RCC 7860 (cell line): ENCODE results near the gene C9orf85.
A peak's percentile ranks its signal among the peaks of the same experiment; 100 is the strongest.
"Not testable (repeated sequence)": the region's sequence is repeated elsewhere in the genome, so short reads cannot be mapped to it uniquely, and the experiment has no call there.

ENCODE experiments used
- DNase-seq: peaks from one replicate; pipeline ENCODE4 v3.0.0-alpha.2; 2015; ENCODE audit warnings: low spot score
- FAIRE-seq: peaks from 2 replicates; lab custom pipeline; 2012; peaks lifted over from hg19 to GRCh38; lab: Jason Lieb, UNC

C9orf85 gene

DNA sequence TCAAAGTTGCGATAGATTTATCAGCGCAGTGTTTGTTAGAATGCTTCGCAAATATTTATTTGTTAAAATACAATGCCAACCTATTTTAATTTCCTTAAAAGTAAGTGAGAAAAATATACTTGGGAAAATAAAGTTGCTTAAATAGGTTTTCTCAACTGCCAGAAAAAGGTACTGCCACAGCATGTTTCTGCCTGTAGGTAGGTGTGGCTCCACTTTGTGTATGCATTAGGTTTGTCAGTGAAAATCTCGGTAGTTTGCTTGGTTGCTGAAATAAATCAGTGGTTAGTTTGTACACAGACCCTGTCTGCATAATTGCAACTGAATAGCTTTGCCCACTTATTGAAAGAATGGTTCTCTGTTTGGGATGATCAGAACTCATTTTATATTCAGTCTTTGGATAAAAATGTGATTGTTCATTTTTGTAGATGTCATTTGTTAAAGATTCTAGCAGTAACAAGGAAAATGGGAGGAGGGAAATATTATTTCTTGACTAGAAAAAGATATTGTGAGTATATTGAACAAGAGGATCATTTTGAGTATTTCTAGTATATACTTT is 25.7 kb downstream of the C9orf85 start:
- FAIRE-seq, result no peak

GRCh38 chr9:71937898-71938297 is 26.5 kb downstream of the C9orf85 start:
- peak; percentile 31 for FAIRE-seq

More for the DNA sequence above, 25.7 kb downstream of the C9orf85 start:
- no peak for DNase-seq

DNA sequence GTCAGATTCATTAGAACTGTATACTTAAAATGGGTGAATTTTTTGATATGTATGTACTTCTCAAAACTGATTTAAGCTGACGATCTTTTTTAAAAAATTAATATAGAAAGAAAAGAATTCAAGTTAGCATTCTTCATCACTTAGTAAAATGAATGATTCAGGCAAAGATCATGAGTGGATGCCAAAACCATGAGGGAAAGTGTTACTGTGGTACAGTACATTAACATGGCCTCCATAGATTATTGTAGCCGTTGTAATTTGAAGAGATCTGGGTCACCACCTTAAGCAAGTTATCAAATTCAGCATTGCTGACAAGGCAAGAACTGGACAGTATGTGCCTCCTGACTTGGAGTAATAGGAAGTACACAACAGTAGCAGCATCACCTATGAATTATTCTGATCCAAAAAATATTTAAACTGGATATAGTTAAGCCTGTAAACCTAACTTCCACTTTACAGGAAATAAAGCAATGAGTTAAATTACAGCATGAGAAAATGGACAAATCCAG is 29.7 kb downstream of the C9orf85 start:
- FAIRE-seq, result peak; percentile 23

More at GRCh38 chr9:71937898-71938297, 26.5 kb downstream of the C9orf85 start:
- DNase-seq, result no peak

GRCh38 chr9:71941998-71942567 is 30.6 kb downstream of the C9orf85 start:
- FAIRE-seq (no peak), DNase-seq (no peak)

More for the DNA sequence above, 29.7 kb downstream of the C9orf85 start:
- no peak for DNase-seq

DNA sequence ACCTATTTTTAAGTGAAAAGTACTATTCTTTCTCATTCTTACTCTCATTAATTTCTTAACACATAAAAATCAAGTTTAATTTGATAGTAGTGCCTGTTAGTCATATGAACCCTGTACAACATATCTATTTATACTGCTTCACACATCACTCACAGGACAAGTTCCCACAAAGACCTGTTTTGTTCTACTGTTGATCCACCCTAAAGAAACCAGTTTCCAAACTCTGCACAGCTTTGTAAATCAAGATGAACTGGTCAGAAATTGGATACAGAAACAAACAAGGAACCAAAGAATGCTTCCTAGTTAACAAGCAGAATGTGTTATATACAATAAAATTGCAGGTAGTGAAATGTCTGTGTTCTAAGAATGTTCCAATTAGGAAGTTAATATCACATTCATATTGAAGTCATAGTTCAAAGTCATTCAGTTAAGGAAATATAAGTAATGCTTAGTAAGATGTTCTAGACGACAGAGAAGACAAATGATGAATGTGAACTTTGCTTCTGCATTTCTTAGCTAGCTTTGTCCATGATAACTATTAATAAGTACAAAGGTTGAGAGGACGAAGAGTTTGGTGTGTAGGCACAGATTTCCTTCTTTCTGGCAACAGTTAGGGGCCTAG is 33.4 kb downstream of the C9orf85 start:
- DNase-seq (no peak), FAIRE-seq (no peak)

DNA sequence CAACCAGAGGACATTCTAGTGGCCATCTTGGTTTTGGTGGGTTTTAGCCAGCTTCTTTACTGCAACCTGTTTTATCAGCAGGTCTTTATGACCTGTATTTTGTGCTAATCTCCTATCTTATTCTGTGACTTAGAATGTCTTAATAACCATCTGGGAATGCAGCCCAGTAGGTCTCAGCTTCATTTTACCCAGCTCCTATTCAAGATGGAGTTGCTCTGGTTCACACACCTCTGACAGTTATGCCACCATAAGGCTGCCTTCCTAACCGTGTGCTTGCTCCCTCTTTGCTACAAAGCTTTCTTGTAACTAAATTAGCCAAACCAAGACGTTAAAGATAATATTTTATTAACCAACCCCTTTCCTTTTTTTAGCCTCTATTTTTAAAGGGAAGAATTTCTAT is 43.2 kb downstream of the C9orf85 start:
- DNase-seq, FAIRE-seq: not testable (repeated sequence)

GRCh38 chr9:71955300-71955915 is 44.0 kb downstream of the C9orf85 start:
- DNase-seq (no peak), FAIRE-seq (no peak)

GRCh38 chr9:71962328-71962727 is 50.9 kb downstream of the C9orf85 start:
- FAIRE-seq (no peak), DNase-seq (no peak)

DNA sequence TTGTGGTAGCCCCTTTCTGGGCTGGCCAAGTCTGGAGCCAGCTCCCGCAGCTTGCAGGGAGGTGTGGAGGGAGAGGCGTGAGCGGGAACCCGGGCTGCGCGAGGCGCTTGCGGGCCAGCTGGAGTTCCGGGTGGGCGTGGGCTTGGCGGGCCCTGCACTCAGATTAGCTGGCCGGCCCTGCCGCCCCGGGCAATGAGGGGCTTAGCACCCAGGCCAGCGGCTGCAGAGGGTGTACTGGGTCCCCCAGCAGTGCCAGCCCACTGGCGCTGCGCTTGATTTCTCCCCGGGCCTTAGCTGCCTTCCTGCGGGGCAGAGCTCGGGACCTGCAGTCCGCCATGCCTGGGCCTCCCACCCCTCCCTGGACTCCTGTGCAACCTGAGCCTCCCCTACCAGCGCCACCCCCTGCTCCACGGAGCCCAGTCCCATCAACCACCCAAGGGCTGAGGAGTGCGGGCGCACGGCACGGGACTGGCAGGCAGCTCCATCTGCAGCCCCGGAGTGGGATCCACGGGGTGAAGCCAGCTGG is 52.1 kb downstream of the C9orf85 start:
- DNase-seq, FAIRE-seq: not testable (repeated sequence)

DNA sequence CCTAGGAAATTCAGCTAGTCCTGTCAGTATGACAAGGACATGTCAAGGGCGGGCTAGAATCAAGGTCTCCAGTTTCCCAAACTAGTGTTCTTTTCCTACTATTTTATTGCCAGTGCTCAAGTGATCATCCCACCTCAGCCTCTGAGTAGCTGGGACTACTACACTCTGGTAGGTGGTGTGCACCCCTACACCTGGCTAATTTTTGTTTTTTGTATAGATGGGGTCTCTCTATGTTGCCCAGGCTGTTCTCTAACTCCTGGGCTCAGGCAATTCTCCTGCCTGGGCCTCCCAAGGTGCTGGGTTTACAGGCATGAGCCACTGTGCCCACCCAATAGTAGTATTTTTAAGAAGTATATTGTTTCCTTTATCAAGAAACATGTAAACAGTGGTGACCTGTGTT is 54.0 kb downstream of the C9orf85 start:
- FAIRE-seq (no peak), DNase-seq (no peak)

DNA sequence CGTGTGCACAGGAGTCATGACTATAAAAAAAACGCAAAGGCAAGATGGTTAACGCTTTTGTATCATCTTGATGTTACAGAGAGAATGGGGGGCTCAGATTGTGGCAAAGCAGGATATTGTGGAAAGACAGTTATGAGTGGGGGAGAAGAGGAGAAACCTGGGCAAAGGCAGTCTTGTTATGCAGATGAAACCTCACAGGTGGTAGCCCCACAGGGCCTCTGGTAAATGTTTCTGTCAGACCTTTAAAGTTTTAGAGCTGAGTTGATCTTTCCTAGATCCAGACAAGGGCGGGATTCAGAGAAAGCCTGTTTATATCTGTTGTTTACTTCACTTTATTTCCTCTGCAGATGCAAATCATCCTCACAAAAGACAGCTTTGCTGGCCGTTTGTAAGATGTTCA is 55.2 kb downstream of the C9orf85 start:
- FAIRE-seq (no peak), DNase-seq (no peak)

DNA sequence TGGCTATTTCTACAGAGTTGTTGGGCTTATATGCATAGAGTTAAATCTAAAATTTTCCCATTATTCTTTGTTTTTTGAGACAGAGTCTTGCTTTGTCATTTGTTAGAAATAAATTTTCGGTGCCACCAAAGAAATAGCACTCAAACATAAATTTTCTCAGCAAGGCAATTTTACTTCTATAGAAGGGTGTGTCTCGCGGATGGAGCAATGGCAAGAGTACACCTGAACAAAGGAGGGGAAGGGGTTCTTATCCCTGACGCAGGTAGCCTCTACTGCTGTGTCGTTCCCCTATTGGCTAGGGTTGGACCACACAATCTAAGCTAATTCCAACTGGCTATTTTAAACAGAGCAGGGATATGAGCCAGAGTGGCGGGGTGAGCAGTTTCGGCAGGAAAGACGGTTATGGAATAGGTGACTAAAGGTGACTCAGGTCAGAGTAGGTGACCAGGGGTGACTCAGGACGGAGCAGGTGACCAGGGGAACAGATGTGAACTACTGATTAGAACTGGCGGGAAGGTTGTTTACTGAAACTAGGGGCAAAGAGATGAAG is 57.2 kb downstream of the C9orf85 start:
- no peak for FAIRE-seq

DNA sequence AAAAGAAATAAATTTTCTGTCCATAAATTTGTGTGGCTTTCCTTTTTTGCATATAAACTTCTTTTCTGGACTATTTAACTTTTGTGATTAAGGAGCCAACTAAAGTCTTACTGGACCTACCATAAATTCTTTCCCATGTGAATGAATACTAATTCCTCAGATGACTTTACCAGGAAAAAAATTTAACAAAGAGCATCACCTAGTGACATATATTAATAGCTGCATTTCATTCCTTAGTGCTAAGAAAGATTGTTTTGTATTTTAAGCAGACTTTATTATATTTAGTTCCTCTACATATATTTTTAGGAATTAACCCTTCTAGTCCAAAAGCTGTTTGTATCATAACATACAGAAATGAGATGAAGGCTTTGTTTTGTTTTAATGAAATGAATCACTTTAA is 64.4 kb downstream of the C9orf85 start:
- FAIRE-seq (no peak), DNase-seq (no peak)

More for the DNA sequence above, 57.2 kb downstream of the C9orf85 start:
- DNase-seq, result no peak

DNA sequence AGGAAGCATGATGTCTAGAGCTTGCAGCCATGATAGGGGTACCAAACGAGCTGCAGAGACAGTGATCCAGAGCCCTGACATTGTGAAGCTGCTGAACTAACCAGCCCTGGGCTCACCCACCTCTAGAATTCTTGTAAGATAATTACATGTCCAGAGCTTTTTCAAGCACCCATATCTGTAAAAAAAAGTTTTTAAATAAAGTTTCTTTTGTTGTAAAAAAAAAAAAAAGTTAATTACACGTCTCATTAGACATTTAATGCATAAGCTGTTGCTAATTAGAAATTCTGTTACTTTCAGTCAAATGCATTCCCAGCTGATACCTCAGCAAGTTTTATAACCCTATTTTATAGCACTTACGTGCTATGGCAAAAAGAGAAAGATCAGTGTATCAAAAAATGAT is 65.6 kb downstream of the C9orf85 start:
- FAIRE-seq (no peak), DNase-seq (no peak)

- FAIRE-seq, result no peak
- DNase-seq, result no peak
Observed at GRCh38 chr9:71980266-71981190, 69.1 kb downstream of the C9orf85 start.

DNA sequence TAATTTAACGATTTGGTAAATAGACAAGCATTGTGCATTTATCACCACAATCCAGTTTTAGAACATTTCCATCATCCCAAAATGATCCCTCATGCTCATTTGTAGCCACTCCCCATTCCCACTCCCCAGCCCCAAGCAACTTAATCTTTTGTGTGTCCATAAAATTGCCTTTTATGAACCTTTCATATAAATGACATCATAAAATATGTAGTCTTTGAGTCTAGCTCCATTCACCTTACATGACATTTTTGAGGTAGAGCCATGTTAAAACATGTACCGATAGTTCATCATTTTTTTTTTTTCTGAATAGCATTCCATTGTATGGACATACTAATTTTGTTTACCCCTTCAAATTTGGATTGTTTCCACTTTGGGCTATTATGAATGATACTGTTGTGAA is 70.5 kb downstream of the C9orf85 start:
- DNase-seq (no peak), FAIRE-seq (no peak)

- FAIRE-seq (no peak), DNase-seq (no peak)
Observed at GRCh38 chr9:71984403-71984802, 73.0 kb downstream of the C9orf85 start.

GRCh38 chr9:71984831-71985281 is 73.4 kb downstream of the C9orf85 start:
- DNase-seq (no peak), FAIRE-seq (no peak)

DNA sequence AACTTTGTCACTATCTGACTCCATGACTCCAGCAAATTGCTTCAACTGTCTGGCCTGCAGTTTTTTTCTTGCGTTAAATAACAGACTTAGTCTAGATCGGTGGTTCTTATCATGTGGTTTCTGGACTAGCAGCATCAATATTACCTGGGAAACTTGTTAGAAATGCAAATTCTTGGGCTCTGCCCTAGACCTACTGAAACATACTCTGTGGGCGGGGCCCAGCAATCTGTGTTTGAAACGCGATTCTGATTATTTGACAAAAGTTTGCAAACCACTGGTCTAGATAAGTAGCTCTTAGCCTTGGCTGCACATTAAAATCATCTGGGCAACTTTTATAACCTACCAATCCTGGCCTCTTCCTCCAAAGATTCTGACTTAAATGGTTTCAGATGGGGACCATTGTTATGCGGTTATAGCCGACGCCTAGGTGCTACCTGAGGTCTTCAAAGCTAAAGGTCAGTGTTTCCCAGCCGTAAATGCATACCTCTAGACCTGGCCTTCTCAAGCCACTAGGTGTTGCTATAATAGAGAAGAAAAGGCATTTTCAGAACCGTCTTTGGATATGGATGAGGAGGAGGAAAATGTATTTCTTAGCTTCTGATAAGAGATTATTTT is 74.0 kb downstream of the C9orf85 start:
- DNase-seq (no peak), FAIRE-seq (no peak)

GRCh38 chr9:71986900-71987299 is 75.5 kb downstream of the C9orf85 start:
- FAIRE-seq (no peak), DNase-seq (no peak)
